Measurements from ENCODE around the gene CTAGE6.
A peak's percentile ranks its signal among the peaks of the same experiment; 100 is the strongest.
"Not testable (repeated sequence)": the region's sequence is repeated elsewhere in the genome, so short reads cannot be mapped to it uniquely, and the experiment has no call there.

Gene CTAGE6, protein sequence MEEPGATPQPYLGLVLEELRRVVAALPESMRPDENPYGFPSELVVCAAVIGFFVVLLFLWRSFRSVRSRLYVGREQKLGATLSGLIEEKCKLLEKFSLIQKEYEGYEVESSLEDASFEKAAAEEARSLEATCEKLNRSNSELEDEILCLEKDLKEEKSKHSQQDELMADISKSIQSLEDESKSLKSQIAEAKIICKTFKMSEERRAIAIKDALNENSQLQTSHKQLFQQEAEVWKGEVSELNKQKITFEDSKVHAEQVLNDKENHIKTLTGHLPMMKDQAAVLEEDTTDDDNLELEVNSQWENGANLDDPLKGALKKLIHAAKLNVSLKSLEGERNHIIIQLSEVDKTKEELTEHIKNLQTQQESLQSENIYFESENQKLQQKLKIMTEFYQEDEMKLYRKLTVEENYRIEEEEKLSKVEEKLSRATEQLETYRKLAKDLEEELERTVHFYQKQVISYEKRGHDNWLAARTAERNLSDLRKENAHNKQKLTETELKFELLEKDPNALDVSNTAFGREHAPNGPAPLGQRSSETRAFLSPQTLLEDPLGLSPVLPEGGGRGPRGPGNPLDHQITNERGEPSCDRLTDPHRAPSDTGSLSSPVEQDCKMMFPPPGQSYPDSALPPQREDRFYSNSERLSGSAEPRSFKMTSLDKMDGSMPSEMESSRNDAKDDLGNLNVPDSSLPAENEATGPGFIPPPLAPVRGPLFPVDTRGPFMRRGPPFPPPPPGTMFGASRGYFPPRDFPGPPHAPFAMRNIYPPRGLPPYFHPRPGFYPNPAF

DNA sequence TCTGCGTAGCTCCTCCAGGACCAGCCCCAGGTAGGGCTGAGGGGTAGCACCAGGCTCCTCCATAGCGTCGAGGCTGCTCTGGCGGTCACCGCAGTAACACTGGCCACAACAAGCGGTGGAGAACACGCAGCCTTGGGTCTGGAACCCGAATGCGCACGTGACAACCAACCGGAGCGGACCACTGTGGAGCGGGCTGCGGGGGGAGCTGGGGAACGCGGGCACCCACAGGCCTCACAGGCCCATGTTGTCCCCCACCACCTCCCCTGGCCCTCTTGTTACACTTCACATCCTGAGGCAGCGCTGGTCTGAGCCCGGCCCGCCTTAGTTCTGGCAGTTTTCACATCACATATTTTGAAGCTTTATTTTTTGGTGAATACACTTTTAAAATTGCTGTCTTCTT is at the start of gene CTAGE6:
Gene CTAGE6, minus strand, starts transcription at position 101 of the 400 bp plus-strand sequence. Its CDS starts 38 bp downstream, at position 63.
- not testable (repeated sequence) for H3K36me3 Mint-ChIP-seq; H3K4me1 Mint-ChIP-seq; DNase-seq; H3K4me3 Mint-ChIP-seq; H3K27me3 Mint-ChIP-seq; H3K9me3 Mint-ChIP-seq; H3K27ac Mint-ChIP-seq; ATAC-seq (replicated peaks)

GRCh38 chr7:143806664-143807071 is 49.2 kb upstream of the CTAGE6 start:
- DNase-seq, H3K9me3 Mint-ChIP-seq: not testable (repeated sequence)

DNA sequence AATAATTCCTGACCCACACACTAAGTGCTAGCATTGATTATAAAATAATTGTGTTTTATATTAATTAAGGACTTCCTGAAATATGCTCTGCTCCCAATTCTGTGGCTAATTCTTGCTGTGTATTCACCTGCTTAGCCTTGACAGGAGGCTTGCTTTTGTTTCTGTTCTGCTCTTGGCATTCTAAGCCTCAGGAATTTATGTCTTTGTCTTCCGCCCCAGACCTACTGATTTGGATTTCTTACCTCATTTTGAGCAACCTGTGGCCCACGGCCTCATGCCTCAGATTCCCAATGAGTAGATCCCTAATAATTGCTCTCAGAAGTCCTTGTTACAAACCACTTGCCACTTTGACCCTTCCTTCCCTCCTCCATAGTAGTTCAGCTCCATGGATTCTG is 40.4 kb upstream of the CTAGE6 start:
- H3K4me3 Mint-ChIP-seq; H3K27me3 Mint-ChIP-seq; ATAC-seq (replicated peaks); H3K36me3 Mint-ChIP-seq; DNase-seq; H3K9me3 Mint-ChIP-seq; H3K4me1 Mint-ChIP-seq; H3K27ac Mint-ChIP-seq: not testable (repeated sequence)

More at GRCh38 chr7:143806664-143807071, 49.2 kb upstream of the CTAGE6 start:
- not testable (repeated sequence) for H3K4me3 Mint-ChIP-seq; H3K4me1 Mint-ChIP-seq; H3K36me3 Mint-ChIP-seq; H3K27me3 Mint-ChIP-seq; H3K27ac Mint-ChIP-seq; ATAC-seq (replicated peaks)

DNA sequence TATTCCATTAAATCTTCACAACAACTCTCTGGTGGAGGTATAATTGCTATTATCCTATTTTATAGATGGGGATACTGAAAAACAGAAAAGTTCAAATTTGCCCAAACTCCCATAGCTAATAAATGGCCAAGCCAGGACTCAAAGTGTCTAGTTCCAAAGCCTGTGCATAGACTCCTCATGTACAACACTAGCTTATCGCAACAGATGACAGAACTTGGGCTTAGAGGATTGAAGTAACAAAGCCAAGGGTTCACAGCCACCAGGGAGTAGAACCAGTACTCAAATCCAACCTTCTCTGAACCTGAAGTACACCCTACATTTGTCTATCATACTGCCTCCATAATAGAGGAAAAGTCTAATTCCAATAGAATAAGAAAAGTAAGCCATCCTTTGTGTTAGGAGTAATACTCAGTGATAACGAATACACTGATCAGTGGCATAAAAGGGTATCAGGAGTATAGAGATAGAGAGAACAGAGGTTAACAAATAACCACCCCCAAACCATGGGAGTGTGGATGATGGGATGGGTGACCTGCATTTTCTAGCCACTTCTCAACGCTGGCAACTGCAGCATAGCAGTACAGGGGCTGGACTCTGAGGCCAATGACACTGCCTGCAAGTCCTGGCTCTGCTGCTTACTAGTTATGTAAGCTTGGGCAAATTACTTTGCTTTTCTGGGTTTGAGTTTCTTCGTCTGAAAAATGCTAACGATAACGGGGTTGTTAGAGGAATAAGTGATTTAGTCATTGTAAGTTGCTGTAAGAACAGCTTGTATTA is 39.8 kb upstream of the CTAGE6 start:
- H3K9me3 Mint-ChIP-seq; DNase-seq; H3K27me3 Mint-ChIP-seq; ATAC-seq (replicated peaks); H3K4me1 Mint-ChIP-seq; H3K4me3 Mint-ChIP-seq; H3K27ac Mint-ChIP-seq; H3K36me3 Mint-ChIP-seq: not testable (repeated sequence)

DNA sequence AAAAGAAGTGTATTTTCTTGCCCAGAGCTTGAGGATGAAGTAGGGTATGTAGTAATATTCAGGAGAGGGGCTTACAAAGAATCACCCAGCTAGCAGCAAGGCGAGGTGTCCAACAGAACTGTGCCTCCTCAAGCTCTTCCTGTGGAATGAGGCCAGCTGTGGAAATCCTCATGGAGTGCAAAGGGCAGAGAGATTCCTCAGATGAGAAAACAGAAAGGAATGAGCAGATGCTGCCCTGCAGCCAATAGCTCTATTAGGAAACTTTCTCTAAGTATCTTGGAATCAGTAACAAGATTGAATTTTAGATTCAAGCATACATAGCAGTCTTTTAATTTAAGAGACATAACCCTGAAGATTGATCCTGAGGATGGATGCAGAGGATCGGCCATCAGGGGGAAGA is 38.2 kb upstream of the CTAGE6 start:
- H3K36me3 Mint-ChIP-seq; H3K27me3 Mint-ChIP-seq; ATAC-seq (replicated peaks); DNase-seq; H3K4me1 Mint-ChIP-seq; H3K9me3 Mint-ChIP-seq; H3K4me3 Mint-ChIP-seq; H3K27ac Mint-ChIP-seq: not testable (repeated sequence)

DNA sequence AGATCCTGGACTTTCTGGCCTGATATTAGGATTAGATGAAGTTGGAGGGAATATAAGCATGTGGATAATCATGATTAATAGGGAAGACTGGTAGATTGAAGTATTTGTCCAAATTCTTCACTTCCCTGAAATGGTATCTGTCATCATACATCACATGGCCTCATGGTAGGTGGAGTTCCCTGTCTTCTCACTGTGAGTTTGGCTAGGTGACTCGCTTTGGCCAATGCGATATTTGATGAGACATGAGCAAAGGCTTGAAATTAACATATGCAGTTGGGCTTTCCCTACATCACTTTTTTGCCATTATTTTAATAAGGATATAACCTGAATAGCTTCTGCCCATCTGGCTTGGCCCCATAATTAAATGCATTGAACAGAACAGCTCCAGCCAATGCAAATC is 35.1 kb upstream of the CTAGE6 start:
- not testable (repeated sequence) for DNase-seq, H3K27ac Mint-ChIP-seq, H3K27me3 Mint-ChIP-seq, H3K9me3 Mint-ChIP-seq, H3K4me3 Mint-ChIP-seq, H3K4me1 Mint-ChIP-seq, H3K36me3 Mint-ChIP-seq
- ATAC-seq (replicated peaks): peak; percentile 34 to 51

DNA sequence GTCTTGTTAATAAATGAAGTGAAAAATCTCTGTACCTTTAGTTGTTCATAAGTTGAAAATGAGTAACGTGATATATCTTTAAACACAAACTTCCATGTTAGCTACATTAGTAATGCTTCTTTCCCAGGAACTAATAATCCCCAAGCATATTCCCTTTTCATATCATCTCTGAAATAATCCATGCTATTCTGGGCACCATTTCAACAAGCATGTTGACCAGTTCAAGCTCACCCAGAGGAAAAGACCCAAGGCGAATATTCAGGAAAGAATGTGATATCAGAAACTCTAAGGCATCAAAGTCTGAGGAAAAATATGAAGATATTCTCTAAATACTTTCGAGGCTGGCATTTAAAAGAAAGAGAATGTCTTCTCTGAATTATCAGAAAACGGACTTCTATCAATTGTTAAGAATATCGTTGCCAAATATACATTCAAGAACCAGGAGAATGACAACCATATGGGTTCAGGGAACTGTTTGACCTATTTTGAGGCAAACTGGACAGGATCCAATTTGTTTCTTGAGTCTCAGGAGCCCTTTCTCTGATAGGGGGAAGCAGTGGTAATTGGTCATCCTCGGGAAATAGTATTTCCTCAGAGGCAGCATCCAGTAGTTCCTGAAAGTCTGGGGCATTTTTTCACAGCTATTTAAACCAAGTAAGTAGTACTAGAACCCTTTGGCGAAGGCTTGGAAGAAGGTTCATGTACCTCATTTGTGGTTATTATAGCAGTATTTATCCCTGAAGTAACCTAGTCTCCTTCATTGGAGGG is 28.1 kb upstream of the CTAGE6 start:
- not testable (repeated sequence) for H3K4me1 Mint-ChIP-seq; H3K36me3 Mint-ChIP-seq; H3K27ac Mint-ChIP-seq; H3K9me3 Mint-ChIP-seq; H3K27me3 Mint-ChIP-seq; DNase-seq; ATAC-seq (replicated peaks); H3K4me3 Mint-ChIP-seq

- not testable (repeated sequence) for H3K27me3 Mint-ChIP-seq; H3K4me1 Mint-ChIP-seq; ATAC-seq (replicated peaks); H3K27ac Mint-ChIP-seq; H3K36me3 Mint-ChIP-seq; H3K9me3 Mint-ChIP-seq; DNase-seq; H3K4me3 Mint-ChIP-seq
Measured at GRCh38 chr7:143779591-143779990, 22.1 kb upstream of the CTAGE6 start.

GRCh38 chr7:143772738-143773468 is 15.4 kb upstream of the CTAGE6 start:
- H3K36me3 Mint-ChIP-seq: not testable (repeated sequence)

DNA sequence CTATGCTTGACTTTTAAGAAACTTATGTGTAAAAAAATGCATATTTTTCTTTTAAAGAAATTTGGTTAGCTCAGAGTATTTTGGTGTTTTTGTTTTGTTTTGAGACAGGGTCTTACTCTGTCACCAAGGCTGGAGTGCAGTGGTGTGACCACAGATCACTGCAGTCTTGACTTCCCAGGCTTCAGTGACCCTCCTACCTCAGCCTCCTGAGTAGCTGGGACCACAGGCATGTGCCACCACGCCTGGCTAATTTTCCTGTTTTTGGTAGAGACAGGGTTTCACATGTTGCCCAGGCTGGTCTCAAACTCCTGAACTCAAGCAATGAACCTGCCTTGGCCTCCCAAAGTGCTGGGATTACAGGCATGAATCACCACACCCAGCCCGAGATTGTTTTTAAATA is 10.0 kb upstream of the CTAGE6 start:
- not testable (repeated sequence) for H3K27ac Mint-ChIP-seq; H3K36me3 Mint-ChIP-seq; DNase-seq; H3K4me1 Mint-ChIP-seq; H3K9me3 Mint-ChIP-seq; ATAC-seq (replicated peaks); H3K4me3 Mint-ChIP-seq; H3K27me3 Mint-ChIP-seq

More at GRCh38 chr7:143772738-143773468, 15.4 kb upstream of the CTAGE6 start:
- H3K27ac Mint-ChIP-seq; DNase-seq; H3K4me1 Mint-ChIP-seq; H3K4me3 Mint-ChIP-seq; H3K9me3 Mint-ChIP-seq; ATAC-seq (replicated peaks); H3K27me3 Mint-ChIP-seq: not testable (repeated sequence)

- DNase-seq; ATAC-seq (replicated peaks); H3K4me1 Mint-ChIP-seq; H3K4me3 Mint-ChIP-seq; H3K27me3 Mint-ChIP-seq; H3K9me3 Mint-ChIP-seq; H3K36me3 Mint-ChIP-seq; H3K27ac Mint-ChIP-seq: not testable (repeated sequence)
Measured at GRCh38 chr7:143765678-143766077, 8.2 kb upstream of the CTAGE6 start.

GRCh38 chr7:143763065-143763464 is 5.6 kb upstream of the CTAGE6 start:
- H3K36me3 Mint-ChIP-seq; DNase-seq; H3K4me1 Mint-ChIP-seq; H3K9me3 Mint-ChIP-seq; H3K27me3 Mint-ChIP-seq; H3K27ac Mint-ChIP-seq; H3K4me3 Mint-ChIP-seq; ATAC-seq (replicated peaks): not testable (repeated sequence)

DNA sequence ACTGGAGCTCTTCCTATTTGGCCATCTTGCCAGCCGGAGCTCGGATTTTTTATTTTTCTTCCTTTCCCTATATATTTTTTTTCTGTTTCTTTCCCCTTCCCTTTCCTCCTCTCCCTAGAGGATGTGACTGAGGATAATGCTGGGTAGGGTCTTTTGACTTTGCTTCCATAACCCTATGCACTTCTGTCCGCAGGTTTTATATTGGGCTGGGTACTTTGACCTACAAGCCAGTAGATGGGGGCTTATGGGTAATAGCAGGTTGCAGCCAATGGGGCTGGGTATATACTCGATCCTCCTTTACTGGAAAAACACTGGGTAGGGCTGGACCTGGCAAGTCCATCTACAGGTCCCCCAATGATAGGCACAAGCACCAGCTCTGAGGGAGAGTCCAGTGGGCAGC is 12.2 kb downstream of the CTAGE6 start:
- H3K9me3 Mint-ChIP-seq; DNase-seq; H3K27me3 Mint-ChIP-seq; H3K27ac Mint-ChIP-seq; H3K4me3 Mint-ChIP-seq; H3K4me1 Mint-ChIP-seq; ATAC-seq (replicated peaks); H3K36me3 Mint-ChIP-seq: not testable (repeated sequence)

All from stimulated activated naive B cell treated with anti-CD40 and anti-IgM and Interleukin-4, amounts not matched to agents 10 μg/mL and 1 μg/mL and 100 μg/mL, for 72 hours (primary cell).